Measurements from ENCODE around the gene COLEC12.

Gene COLEC12

DNA sequence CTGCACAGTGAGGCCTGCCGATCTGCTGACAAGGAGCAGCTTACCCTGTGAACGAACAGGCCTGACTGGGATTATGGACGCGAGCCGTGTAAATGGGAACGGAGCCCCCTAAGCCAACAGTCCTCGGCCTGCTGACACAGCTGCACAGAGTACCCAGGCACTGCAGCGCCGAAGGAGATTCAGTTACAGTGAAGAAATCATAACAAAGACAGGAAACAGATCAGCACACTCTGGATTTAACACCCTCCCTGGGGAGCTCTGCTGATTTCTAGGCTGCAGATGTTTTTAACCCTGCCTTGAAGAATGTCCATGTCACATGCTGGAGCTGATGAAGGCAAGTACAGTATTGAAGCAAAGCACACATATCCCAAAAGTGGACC lies 43.4 kb downstream of the COLEC12 start:
- ATAC-seq: peak; percentile 69
- TF ChIP-seq ZNF8 (CRISPR knock-in tag; IDR thresholded peaks at IDR 0.05) (no peak), RARB (CRISPR knock-in tag; IDR thresholded peaks at IDR 0.05) (no peak), SNAI2 (CRISPR knock-in tag; IDR thresholded peaks at IDR 0.05) (no peak), ZNF565 (CRISPR knock-in tag; conservative IDR thresholded peaks at IDR 0.05; ENCODE audit: low read depth) (no peak), TCF4 (CRISPR knock-in tag; IDR thresholded peaks at IDR 0.05; ENCODE audit: borderline replicate concordance) (peak; percentile 46; the same call in 1 of the 2 replicates), BACH2 (CRISPR knock-in tag; IDR thresholded peaks at IDR 0.05; ENCODE audit: borderline replicate concordance) (no peak), ISL1 (CRISPR knock-in tag; IDR thresholded peaks at IDR 0.05) (no peak)

DNA sequence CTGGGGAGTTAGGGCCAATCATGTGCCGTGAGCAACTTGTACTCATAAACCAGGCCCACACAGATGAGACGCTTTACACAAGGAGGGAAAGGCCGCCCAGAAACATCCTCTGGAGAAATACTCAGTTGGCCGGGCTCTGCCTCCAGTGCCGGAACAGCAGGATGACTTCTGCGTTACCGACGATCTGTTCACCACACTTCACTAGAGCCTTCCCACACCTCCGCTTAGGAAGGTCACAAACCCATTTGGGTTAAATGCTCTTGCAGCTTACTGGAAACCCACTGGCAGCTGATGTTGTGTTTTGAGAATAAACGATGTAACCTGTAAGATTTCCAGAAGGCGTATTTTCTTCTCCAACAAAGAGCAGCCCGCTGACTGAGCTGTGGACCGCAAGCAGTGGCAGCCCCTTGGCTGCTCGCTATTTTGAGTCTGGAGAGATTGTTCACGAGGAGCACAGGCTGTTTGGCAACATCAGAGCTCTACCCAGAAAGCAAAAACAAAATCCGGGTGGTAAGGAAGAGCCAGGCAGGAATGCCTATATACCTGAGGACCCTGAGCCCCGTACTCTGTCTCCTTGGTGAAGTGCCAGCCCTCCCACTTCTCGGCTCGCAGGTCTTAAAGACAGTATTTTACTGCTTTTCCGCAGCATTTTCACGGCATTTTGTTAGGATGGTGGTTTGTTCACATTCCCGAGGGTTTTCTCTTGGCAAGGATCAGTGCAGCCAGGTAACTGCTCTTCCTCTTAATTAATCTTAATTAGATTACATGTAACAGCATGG lies 44.0 kb downstream of the COLEC12 start:
- ATAC-seq: no peak
- no peak for TF ChIP-seq ZFP30 (CRISPR knock-in tag; IDR thresholded peaks at IDR 0.05)
- TF ChIP-seq OSR1 (CRISPR knock-in tag; IDR thresholded peaks at IDR 0.05): no peak
- TF ChIP-seq, protein P1, sequence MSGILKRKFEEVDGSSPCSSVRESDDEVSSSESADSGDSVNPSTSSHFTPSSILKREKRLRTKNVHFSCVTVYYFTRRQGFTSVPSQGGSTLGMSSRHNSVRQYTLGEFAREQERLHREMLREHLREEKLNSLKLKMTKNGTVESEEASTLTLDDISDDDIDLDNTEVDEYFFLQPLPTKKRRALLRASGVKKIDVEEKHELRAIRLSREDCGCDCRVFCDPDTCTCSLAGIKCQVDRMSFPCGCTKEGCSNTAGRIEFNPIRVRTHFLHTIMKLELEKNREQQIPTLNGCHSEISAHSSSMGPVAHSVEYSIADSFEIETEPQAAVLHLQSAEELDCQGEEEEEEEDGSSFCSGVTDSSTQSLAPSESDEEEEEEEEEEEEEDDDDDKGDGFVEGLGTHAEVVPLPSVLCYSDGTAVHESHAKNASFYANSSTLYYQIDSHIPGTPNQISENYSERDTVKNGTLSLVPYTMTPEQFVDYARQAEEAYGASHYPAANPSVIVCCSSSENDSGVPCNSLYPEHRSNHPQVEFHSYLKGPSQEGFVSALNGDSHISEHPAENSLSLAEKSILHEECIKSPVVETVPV (CRISPR knock-in tag; IDR thresholded peaks at IDR 0.05): no peak
- TF ChIP-seq ZNF70 (CRISPR knock-in tag; IDR thresholded peaks at IDR 0.05): no peak
- no peak for TF ChIP-seq ESRRG (CRISPR knock-in tag; IDR thresholded peaks at IDR 0.05)
- no peak for TF ChIP-seq RARB (CRISPR knock-in tag; IDR thresholded peaks at IDR 0.05)
- no peak for TF ChIP-seq CSDC2 (CRISPR knock-in tag; IDR thresholded peaks at IDR 0.05)
- no peak for TF ChIP-seq ZC3H10 (CRISPR knock-in tag; IDR thresholded peaks at IDR 0.05)
- TF ChIP-seq, protein P2, sequence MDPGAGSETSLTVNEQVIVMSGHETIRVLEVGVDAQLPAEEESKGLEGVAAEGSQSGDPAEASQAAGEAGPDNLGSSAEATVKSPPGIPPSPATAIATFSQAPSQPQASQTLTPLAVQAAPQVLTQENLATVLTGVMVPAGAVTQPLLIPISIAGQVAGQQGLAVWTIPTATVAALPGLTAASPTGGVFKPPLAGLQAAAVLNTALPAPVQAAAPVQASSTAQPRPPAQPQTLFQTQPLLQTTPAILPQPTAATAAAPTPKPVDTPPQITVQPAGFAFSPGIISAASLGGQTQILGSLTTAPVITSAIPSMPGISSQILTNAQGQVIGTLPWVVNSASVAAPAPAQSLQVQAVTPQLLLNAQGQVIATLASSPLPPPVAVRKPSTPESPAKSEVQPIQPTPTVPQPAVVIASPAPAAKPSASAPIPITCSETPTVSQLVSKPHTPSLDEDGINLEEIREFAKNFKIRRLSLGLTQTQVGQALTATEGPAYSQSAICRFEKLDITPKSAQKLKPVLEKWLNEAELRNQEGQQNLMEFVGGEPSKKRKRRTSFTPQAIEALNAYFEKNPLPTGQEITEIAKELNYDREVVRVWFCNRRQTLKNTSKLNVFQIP (CRISPR knock-in tag; IDR thresholded peaks at IDR 0.05; ENCODE audit: borderline replicate concordance, low read depth): no peak
- TF ChIP-seq TCF4 (CRISPR knock-in tag; IDR thresholded peaks at IDR 0.05; ENCODE audit: borderline replicate concordance): no peak
- TF ChIP-seq, protein P3, sequence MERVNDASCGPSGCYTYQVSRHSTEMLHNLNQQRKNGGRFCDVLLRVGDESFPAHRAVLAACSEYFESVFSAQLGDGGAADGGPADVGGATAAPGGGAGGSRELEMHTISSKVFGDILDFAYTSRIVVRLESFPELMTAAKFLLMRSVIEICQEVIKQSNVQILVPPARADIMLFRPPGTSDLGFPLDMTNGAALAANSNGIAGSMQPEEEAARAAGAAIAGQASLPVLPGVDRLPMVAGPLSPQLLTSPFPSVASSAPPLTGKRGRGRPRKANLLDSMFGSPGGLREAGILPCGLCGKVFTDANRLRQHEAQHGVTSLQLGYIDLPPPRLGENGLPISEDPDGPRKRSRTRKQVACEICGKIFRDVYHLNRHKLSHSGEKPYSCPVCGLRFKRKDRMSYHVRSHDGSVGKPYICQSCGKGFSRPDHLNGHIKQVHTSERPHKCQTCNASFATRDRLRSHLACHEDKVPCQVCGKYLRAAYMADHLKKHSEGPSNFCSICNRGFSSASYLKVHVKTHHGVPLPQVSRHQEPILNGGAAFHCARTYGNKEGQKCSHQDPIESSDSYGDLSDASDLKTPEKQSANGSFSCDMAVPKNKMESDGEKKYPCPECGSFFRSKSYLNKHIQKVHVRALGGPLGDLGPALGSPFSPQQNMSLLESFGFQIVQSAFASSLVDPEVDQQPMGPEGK (CRISPR knock-in tag; IDR thresholded peaks at IDR 0.05; ENCODE audit: borderline replicate concordance): no peak
- no peak for TF ChIP-seq ARNTL (CRISPR knock-in tag; IDR thresholded peaks at IDR 0.05; ENCODE audit: borderline replicate concordance, low read depth)
- TF ChIP-seq, protein P4, sequence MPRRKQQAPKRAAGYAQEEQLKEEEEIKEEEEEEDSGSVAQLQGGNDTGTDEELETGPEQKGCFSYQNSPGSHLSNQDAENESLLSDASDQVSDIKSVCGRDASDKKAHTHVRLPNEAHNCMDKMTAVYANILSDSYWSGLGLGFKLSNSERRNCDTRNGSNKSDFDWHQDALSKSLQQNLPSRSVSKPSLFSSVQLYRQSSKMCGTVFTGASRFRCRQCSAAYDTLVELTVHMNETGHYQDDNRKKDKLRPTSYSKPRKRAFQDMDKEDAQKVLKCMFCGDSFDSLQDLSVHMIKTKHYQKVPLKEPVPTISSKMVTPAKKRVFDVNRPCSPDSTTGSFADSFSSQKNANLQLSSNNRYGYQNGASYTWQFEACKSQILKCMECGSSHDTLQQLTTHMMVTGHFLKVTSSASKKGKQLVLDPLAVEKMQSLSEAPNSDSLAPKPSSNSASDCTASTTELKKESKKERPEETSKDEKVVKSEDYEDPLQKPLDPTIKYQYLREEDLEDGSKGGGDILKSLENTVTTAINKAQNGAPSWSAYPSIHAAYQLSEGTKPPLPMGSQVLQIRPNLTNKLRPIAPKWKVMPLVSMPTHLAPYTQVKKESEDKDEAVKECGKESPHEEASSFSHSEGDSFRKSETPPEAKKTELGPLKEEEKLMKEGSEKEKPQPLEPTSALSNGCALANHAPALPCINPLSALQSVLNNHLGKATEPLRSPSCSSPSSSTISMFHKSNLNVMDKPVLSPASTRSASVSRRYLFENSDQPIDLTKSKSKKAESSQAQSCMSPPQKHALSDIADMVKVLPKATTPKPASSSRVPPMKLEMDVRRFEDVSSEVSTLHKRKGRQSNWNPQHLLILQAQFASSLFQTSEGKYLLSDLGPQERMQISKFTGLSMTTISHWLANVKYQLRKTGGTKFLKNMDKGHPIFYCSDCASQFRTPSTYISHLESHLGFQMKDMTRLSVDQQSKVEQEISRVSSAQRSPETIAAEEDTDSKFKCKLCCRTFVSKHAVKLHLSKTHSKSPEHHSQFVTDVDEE (CRISPR knock-in tag; IDR thresholded peaks at IDR 0.05): no peak
- TF ChIP-seq SNAI2 (CRISPR knock-in tag; IDR thresholded peaks at IDR 0.05): no peak
- TF ChIP-seq ZFP3 (CRISPR knock-in tag; IDR thresholded peaks at IDR 0.05): no peak
- TF ChIP-seq BACH2 (CRISPR knock-in tag; IDR thresholded peaks at IDR 0.05; ENCODE audit: borderline replicate concordance): no peak
- TF ChIP-seq, protein P5, sequence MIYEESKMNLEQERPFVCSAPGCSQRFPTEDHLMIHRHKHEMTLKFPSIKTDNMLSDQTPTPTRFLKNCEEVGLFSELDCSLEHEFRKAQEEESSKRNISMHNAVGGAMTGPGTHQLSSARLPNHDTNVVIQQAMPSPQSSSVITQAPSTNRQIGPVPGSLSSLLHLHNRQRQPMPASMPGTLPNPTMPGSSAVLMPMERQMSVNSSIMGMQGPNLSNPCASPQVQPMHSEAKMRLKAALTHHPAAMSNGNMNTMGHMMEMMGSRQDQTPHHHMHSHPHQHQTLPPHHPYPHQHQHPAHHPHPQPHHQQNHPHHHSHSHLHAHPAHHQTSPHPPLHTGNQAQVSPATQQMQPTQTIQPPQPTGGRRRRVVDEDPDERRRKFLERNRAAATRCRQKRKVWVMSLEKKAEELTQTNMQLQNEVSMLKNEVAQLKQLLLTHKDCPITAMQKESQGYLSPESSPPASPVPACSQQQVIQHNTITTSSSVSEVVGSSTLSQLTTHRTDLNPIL (CRISPR knock-in tag; IDR thresholded peaks at IDR 0.05; ENCODE audit: low read depth): no peak

DNA sequence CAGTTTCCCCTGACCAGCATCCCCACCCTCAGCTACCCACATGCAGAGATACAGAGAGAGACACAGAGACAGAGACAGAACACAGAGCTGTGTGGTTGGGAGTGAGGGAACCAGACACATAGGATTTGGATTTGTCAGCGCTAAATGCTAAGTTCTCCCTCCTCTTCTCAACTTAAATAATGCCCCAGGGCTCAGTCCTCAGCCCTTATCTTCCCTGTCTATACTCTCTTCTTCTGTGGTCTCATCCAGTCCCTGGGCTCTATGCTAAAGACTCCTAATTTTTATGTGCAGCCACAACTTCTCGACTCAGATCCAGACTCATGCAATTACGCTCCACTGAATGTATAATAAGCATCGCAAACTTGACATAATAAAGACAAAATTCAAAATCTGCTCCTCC lies 47.1 kb downstream of the COLEC12 start:
- ATAC-seq: no peak
- no peak for TF ChIP-seq ZNF565 (CRISPR knock-in tag; conservative IDR thresholded peaks at IDR 0.05; ENCODE audit: low read depth)
- TF ChIP-seq, protein P1 (CRISPR knock-in tag; IDR thresholded peaks at IDR 0.05): no peak
- no peak for TF ChIP-seq ZFP3 (CRISPR knock-in tag; IDR thresholded peaks at IDR 0.05)

All from SK-N-SH treated with all-trans-retinoic acid at 6 μM for 48 hours (cell line).